SK-N-SH (cell line): ENCODE data around the gene ITGA6. TPM values are rescaled to one million over a fixed set of nuclear protein-coding genes. Genes with fewer than 3 reads are reported as not detected.

Experiments
- CTCF ChIA-PET: fragments of 300-600, 350-600 bp; formaldehyde crosslinking; extraction: SDS; loops from one replicate; lab custom pipeline; 2021; lab: Yijun Ruan, JAX
- POLR2A ChIA-PET: fragments of 350-600 bp; sonication (Branson Sonifier 250); formaldehyde crosslinking; extraction: SDS; loops from one replicate; lab custom pipeline; 2020; ENCODE audit warnings: antibody characterized with exemption, inconsistent platforms; lab: Yijun Ruan, JAX
- DNase-seq: peaks from one replicate; pipeline ENCODE4 v3.0.0; 2012
- H2AFZ ChIP-seq: fragments of 200-600 bp; sonication (generic); 2 replicates; pipeline ENCODE4 v1.8.1; 2016; ENCODE audit warnings: antibody characterized with exemption, mild to moderate bottlenecking, low read depth
- H3F3A ChIP-seq: fragments of 200-600 bp; sonication (generic); replicated peaks from 2 replicates; pipeline ENCODE3; 2016; ENCODE audit warnings: antibody characterized with exemption, mild to moderate bottlenecking; ENCODE audit not compliant: insufficient read depth
- H3K27ac ChIP-seq, 2 experiments: fragments of 200-500 bp in 1 of 2; fragments of 200-600 bp in 1 of 2; sonication (Bioruptor generic) in 1 of 2; sonication (generic), shearing (Covaris generic) in 1 of 2; 2 replicates each; pipeline versions ENCODE4 v1.5.1 to v1.6.1; 2014 to 2016; ENCODE audit warnings: low read depth in 2 of 2, inconsistent platforms in 1 of 2, low read length in 1 of 2, mild to moderate bottlenecking in 1 of 2, mixed read lengths in 1 of 2
- H3K27me3 ChIP-seq: fragments of 200-600 bp; sonication (generic), shearing (Covaris generic); 2 replicates; pipeline ENCODE4 v1.6.1; 2016; ENCODE audit warnings: mixed run types; ENCODE audit not compliant: insufficient read depth
- H3K36me3 ChIP-seq, 2 experiments: fragments of 200-500 bp in 1 of 2; fragments of 200-600 bp in 1 of 2; sonication (Bioruptor generic) in 1 of 2; sonication (generic) in 1 of 2; replicated peaks in 1 of 2; 2 replicates each; pipeline versions ENCODE3 to v1.5.1; 2014 to 2016; ENCODE audit warnings: low read length in 1 of 2, mild to moderate bottlenecking in 1 of 2; ENCODE audit not compliant: insufficient read depth in 2 of 2, control insufficient read depth in 1 of 2
- H3K4me1 ChIP-seq, 2 experiments: fragments of 200-500 bp in 1 of 2; fragments of 200-600 bp in 1 of 2; sonication (Bioruptor generic) in 1 of 2; sonication (generic), shearing (Covaris generic) in 1 of 2; 2 replicates each; pipeline versions ENCODE4 v1.5.1 to v1.6.1; 2014 to 2016; ENCODE audit warnings: low read depth in 1 of 2, low read length in 1 of 2, mixed run types in 1 of 2; ENCODE audit not compliant: insufficient read depth in 2 of 2, control insufficient read depth in 1 of 2
- H3K4me2 ChIP-seq: fragments of 200-600 bp; sonication (generic), shearing (Covaris generic); 2 replicates; pipeline ENCODE4 v1.6.1; 2017; ENCODE audit warnings: mixed run types
- H3K4me3 ChIP-seq, 2 experiments: fragments of 200-500 bp in 1 of 2; fragments of 200-600 bp in 1 of 2; sonication (Bioruptor generic) in 1 of 2; sonication (generic), shearing (Covaris generic) in 1 of 2; 2 replicates each; pipeline versions ENCODE4 v1.5.1 to v1.8.1; 2014 to 2016; ENCODE audit warnings: low read depth in 2 of 2, inconsistent platforms in 1 of 2, low read length in 1 of 2, mild to moderate bottlenecking in 1 of 2, mixed read lengths in 1 of 2, moderate library complexity in 1 of 2
- H3K79me2 ChIP-seq: fragments of 200-600 bp; sonication (generic); 2 replicates; pipeline ENCODE4 v1.8.1; 2017; ENCODE audit warnings: mild to moderate bottlenecking; ENCODE audit not compliant: insufficient read depth
- H3K9ac ChIP-seq: fragments of 200-600 bp; sonication (generic); 2 replicates; pipeline ENCODE4 v1.6.1; 2017; ENCODE audit warnings: mixed run types
- H3K9me2 ChIP-seq: fragments of 200-600 bp; sonication (generic); 2 replicates; pipeline ENCODE4 v1.6.1; 2017; ENCODE audit warnings: mixed run types
- H3K9me3 ChIP-seq: fragments of 200-600 bp; sonication (generic); 2 replicates; pipeline ENCODE4 v1.6.1; 2017; ENCODE audit warnings: mixed run types, mild to moderate bottlenecking, moderate library complexity
- H4K20me1 ChIP-seq: fragments of 200-600 bp; sonication (generic); 2 replicates; pipeline ENCODE4 v1.6.1; 2017; ENCODE audit warnings: mild to moderate bottlenecking, mixed run types; ENCODE audit not compliant: insufficient read depth
- CHD2 ChIP-seq: fragments of 150-350 bp; IDR thresholded peaks from 2 replicates; pipeline ENCODE4 v1.6.1; 2018; ENCODE audit warnings: low read length; ENCODE audit not compliant: partially characterized antibody
- ELF1 ChIP-seq: IDR thresholded peaks from 2 replicates; pipeline ENCODE4 v1.4.0; 2012
- EZH2phosphoT487 ChIP-seq: fragments of 200-600 bp; sonication (generic); IDR thresholded peaks from 2 replicates; pipeline ENCODE4 v1.6.1; 2017; ENCODE audit warnings: low read depth, mixed run types, mild to moderate bottlenecking, antibody characterized with exemption, moderate library complexity, borderline replicate concordance
- GATA2 ChIP-seq: sonication (generic); formaldehyde crosslinking; IDR thresholded peaks from 2 replicates; pipeline ENCODE4 v1.5.0; 2020; ENCODE audit warnings: mild to moderate bottlenecking, missing genetic modification reagents
- MEF2A ChIP-seq: IDR thresholded peaks from 2 replicates; pipeline ENCODE4 v1.4.0; 2012; ENCODE audit warnings: low read depth, borderline replicate concordance
- MXI1 ChIP-seq: IDR thresholded peaks from 2 replicates; pipeline ENCODE4 v1.6.1; 2012; ENCODE audit warnings: mild to moderate bottlenecking, low read depth, low read length, improper control_type of control experiment
- NFIC ChIP-seq: IDR thresholded peaks from 2 replicates; pipeline ENCODE4 v1.4.0; 2012; ENCODE audit warnings: borderline replicate concordance
- POLR2AphosphoS5 ChIP-seq: IDR thresholded peaks from 2 replicates; pipeline ENCODE4 v1.6.1; 2012; ENCODE audit warnings: low read depth, low read length
- RAD21 ChIP-seq: IDR thresholded peaks from 2 replicates; pipeline ENCODE4 v1.6.1; 2012; ENCODE audit warnings: mild to moderate bottlenecking, low read length
- RFX5 ChIP-seq: IDR thresholded peaks from 2 replicates; pipeline ENCODE4 v1.6.1; 2012; ENCODE audit warnings: mild to moderate bottlenecking, improper control_type of control experiment, low read length
- SMC3 ChIP-seq: IDR thresholded peaks from 2 replicates; pipeline ENCODE4 v1.6.1; 2012; ENCODE audit warnings: low read depth, low read length, improper control_type of control experiment
- TAF1 ChIP-seq: IDR thresholded peaks from 2 replicates; pipeline ENCODE4 v1.6.1; 2012; ENCODE audit warnings: low read depth, mild to moderate bottlenecking, low read length, moderate library complexity, borderline replicate concordance
- TEAD4 ChIP-seq: IDR thresholded peaks from 2 replicates; pipeline ENCODE4 v1.4.0; 2012; ENCODE audit warnings: mild to moderate bottlenecking, borderline replicate concordance; ENCODE audit not compliant: insufficient read depth
- WGBS: methylation state at CpG from one replicate; pipeline ENCODE4 v1.1.6; 2017; ENCODE audit warnings: low lambda C conversion rate; 5-methylcytosine and 5-hydroxymethylcytosine counted together
- polyA plus RNA-seq, 3 experiments: library from polyadenylated mRNA; depleted of rRNA; stranded (reverse); fragments of >200 nt; gene quantifications; 2 replicates each; pipeline ENCODE4 v1.2.3, GENCODE V29; 2012
- TF ChIP-seq, protein P1 (sequence below): IDR thresholded peaks from 2 replicates; pipeline ENCODE4; 2012
- TF ChIP-seq, protein P2 (sequence below): IDR thresholded peaks from 2 replicates; pipeline ENCODE4 v1.4.0; 2012; ENCODE audit warnings: low read depth, borderline replicate concordance
- TF ChIP-seq, protein P3 (sequence below): IDR thresholded peaks from 2 replicates; pipeline ENCODE4 v1.6.1; 2012; ENCODE audit warnings: mild to moderate bottlenecking, low read depth, low read length, moderate library complexity
- TF ChIP-seq, protein P4 (sequence below): IDR thresholded peaks from 2 replicates; pipeline ENCODE4 v1.4.0; 2012; ENCODE audit warnings: low read depth

Gene ITGA6
- polyA plus RNA-seq, 1 of the 3 experiments (the other 2 are of a cell fraction) = 26.0 TPM

DNA sequence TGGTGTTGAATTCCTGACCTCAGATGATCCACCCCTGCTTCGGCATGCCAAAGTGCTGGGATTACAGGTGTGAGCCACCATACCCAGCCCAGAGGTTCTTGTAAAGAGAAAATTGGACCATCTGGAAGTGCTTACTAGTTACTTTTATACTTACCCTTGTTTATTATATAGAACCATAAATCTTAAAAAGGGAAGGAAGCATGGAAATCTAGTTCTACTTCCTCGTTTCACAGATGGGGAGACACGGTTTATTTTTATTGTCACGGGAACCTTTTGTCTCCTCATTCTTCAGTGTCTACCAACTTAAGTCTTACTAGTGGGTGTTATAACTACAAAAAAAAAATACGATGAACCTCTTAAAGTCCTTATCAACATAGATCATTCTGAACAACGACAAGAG, 82.7 kb downstream of the ITGA6 start:
- ChIA-PET CTCF (interaction anchor here (0.6 kb wide), 1 partner anchor 69 kb away, joined by 3 read pairs; no protein-coding TSS in a partner anchor), POLR2A (no interaction called here)
- H2AFZ ChIP-seq = no peak overlapping the region

More for the DNA sequence above, 82.7 kb downstream of the ITGA6 start:
- H3K4me1 ChIP-seq = no peaks in the 10 kb centered on the region
- 83% methylated on average over 6 of the region's 6 CpGs for WGBS
- no peaks in the 10 kb centered on the region for H4K20me1 ChIP-seq
- H3K9me3 ChIP-seq = peaks cover 6% of the 10 kb centered on the region; the same call in 1 of the 2 replicates
- no peak overlapping the region for H3K9ac ChIP-seq
- H3K36me3 ChIP-seq = peaks cover 0 to 27% of the 10 kb centered on the region in 2 experiments
- no peak for TF ChIP-seq EZH2phosphoT487
- no peak for TF ChIP-seq TEAD4
- TF ChIP-seq NFIC = no peak
- TF ChIP-seq SMC3 = no peak
- TF ChIP-seq, protein P1, sequence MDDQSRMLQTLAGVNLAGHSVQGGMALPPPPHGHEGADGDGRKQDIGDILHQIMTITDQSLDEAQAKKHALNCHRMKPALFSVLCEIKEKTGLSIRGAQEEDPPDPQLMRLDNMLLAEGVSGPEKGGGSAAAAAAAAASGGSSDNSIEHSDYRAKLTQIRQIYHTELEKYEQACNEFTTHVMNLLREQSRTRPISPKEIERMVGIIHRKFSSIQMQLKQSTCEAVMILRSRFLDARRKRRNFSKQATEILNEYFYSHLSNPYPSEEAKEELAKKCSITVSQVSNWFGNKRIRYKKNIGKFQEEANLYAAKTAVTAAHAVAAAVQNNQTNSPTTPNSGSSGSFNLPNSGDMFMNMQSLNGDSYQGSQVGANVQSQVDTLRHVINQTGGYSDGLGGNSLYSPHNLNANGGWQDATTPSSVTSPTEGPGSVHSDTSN = no peak
- no peak for TF ChIP-seq ELF1
- TF ChIP-seq, protein P2, sequence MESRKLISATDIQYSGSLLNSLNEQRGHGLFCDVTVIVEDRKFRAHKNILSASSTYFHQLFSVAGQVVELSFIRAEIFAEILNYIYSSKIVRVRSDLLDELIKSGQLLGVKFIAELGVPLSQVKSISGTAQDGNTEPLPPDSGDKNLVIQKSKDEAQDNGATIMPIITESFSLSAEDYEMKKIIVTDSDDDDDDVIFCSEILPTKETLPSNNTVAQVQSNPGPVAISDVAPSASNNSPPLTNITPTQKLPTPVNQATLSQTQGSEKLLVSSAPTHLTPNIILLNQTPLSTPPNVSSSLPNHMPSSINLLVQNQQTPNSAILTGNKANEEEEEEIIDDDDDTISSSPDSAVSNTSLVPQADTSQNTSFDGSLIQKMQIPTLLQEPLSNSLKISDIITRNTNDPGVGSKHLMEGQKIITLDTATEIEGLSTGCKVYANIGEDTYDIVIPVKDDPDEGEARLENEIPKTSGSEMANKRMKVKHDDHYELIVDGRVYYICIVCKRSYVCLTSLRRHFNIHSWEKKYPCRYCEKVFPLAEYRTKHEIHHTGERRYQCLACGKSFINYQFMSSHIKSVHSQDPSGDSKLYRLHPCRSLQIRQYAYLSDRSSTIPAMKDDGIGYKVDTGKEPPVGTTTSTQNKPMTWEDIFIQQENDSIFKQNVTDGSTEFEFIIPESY = no peak
- no peak for TF ChIP-seq POLR2AphosphoS5
- TF ChIP-seq MXI1 = no peak
- no peak for TF ChIP-seq TAF1
- no peak for TF ChIP-seq MEF2A
- no peak for TF ChIP-seq RFX5
- TF ChIP-seq RAD21 = no peak
- TF ChIP-seq, protein P3, sequence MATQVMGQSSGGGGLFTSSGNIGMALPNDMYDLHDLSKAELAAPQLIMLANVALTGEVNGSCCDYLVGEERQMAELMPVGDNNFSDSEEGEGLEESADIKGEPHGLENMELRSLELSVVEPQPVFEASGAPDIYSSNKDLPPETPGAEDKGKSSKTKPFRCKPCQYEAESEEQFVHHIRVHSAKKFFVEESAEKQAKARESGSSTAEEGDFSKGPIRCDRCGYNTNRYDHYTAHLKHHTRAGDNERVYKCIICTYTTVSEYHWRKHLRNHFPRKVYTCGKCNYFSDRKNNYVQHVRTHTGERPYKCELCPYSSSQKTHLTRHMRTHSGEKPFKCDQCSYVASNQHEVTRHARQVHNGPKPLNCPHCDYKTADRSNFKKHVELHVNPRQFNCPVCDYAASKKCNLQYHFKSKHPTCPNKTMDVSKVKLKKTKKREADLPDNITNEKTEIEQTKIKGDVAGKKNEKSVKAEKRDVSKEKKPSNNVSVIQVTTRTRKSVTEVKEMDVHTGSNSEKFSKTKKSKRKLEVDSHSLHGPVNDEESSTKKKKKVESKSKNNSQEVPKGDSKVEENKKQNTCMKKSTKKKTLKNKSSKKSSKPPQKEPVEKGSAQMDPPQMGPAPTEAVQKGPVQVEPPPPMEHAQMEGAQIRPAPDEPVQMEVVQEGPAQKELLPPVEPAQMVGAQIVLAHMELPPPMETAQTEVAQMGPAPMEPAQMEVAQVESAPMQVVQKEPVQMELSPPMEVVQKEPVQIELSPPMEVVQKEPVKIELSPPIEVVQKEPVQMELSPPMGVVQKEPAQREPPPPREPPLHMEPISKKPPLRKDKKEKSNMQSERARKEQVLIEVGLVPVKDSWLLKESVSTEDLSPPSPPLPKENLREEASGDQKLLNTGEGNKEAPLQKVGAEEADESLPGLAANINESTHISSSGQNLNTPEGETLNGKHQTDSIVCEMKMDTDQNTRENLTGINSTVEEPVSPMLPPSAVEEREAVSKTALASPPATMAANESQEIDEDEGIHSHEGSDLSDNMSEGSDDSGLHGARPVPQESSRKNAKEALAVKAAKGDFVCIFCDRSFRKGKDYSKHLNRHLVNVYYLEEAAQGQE = no peak
- TF ChIP-seq, protein P4, sequence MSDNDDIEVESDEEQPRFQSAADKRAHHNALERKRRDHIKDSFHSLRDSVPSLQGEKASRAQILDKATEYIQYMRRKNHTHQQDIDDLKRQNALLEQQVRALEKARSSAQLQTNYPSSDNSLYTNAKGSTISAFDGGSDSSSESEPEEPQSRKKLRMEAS = no peak
- TF ChIP-seq CHD2 = no peak
- no peak for TF ChIP-seq GATA2 (CRISPR knock-in tag)
- H3K79me2 ChIP-seq = no peaks in the 10 kb centered on the region
- peaks cover 5% of the 10 kb centered on the region for H3F3A ChIP-seq
- no peaks in the 10 kb centered on the region for H3K9me2 ChIP-seq
- no peaks in the 10 kb centered on the region for H3K27me3 ChIP-seq
- H3K27ac ChIP-seq = no peak overlapping the region
- DNase-seq = no peak
- H3K4me3 ChIP-seq = no peak overlapping the region
- no peak overlapping the region for H3K4me2 ChIP-seq
